NCI-H446 (cell line): ENCODE data around the gene CRP.
"Not testable (repeated sequence)": the region's sequence is repeated elsewhere in the genome, so short reads cannot be mapped to it uniquely, and the experiment has no call there.

Source experiments
- DNase-seq, 2 experiments: peaks; one replicate each; lab custom pipeline; 2025; lab: John Stamatoyannopoulos, UW

The CRP gene, protein sequence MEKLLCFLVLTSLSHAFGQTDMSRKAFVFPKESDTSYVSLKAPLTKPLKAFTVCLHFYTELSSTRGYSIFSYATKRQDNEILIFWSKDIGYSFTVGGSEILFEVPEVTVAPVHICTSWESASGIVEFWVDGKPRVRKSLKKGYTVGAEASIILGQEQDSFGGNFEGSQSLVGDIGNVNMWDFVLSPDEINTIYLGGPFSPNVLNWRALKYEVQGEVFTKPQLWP

GRCh38 chr1:159714529-159714928 lies at the start of gene CRP:
Gene CRP (minus strand): TSS chr1:159714589. CDS start chr1:159714485, 104 bp downstream.
- no peak for DNase-seq

DNA sequence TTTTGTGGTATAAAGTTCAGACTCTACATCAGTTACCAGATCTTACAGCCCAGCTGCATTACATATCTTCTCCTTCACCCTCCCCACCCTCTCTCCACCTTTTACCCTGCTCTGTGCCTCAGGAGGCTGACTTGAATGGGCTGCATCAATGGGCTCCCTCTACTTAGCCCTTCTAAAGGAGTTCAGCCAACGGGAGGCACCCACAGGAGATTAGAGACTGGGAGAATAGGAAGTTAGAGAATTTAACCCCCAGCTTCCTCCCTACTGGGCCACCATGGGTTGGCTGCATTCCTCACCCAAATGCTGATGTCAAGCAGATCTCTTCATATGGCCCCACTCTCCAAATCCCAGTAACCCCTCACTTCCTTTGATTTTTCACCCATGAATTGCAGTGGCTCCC lies 49.3 kb upstream of the CRP start:
- DNase-seq: no peak

DNA sequence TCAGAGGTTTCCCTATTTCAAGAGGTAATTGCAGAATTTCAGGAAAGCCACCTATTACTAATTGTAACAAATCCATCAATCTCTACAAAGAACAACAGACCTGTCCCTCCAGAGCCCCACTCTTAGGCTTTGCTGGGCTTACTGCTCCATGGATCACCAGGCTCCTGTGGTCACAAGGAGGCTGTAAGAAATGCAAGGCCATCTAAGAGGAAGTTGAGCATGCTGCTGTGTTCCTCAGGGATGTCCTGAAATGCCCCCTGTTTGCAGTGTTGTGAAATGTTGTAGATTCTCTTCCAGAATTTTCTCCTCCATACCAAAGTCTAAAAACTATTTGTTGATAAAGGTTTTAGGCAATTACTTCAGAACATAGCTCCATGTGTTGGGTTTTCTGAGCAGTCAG lies 42.0 kb upstream of the CRP start:
- no peak for DNase-seq

DNA sequence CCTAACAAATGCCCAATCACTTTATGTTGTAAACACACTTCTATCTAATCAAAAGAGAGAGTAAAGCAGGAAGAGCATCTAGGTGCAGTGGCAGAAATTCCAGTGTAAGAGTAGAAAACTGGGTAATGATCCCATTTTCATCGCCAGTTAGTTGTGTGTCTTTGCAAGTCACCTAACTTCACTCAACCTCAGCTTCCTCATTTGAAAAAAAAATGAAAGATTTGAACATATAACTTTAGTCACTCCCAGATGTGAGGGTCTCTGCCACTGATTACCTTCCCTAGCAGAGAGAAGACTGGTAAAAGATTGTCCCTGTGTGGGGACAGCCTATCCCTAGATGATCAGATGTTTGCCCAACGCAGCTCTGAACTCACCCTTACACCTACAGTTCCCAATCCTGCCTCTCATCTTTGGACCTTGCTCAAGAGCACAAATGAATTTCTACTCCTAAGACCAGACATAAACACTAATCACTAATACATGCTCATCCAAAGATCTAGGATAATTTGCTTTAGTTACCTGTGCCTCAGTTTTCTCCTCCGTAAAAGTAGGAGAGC lies 41.1 kb upstream of the CRP start:
- no peak for DNase-seq

- DNase-seq: no peak
These were observed 39.0 kb upstream of the CRP start for GRCh38 chr1:159753386-159753785.

GRCh38 chr1:159752135-159752580 lies 37.8 kb upstream of the CRP start:
- no peak for DNase-seq

GRCh38 chr1:159751031-159751430 lies 36.6 kb upstream of the CRP start:
- no peak for DNase-seq

DNA sequence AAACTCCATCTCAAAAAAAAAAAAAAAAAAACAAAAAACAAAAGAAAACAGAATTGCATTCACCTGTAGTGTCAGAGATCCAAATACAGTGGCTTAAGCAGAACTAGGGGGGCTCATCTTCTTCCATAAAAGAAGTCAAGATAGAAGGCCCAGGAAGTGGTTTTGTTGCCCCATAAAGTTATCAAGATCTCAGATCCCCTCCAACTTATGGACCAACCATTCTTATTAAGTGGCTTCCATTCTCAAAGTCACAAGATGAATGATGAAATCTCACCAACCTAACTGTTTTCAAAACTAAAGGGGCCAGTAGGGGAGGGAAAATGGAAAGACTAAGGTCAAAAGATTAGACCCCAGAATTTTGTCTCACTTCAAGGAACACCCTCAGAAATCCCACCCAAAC lies 36.2 kb upstream of the CRP start:
- no peak for DNase-seq

DNA sequence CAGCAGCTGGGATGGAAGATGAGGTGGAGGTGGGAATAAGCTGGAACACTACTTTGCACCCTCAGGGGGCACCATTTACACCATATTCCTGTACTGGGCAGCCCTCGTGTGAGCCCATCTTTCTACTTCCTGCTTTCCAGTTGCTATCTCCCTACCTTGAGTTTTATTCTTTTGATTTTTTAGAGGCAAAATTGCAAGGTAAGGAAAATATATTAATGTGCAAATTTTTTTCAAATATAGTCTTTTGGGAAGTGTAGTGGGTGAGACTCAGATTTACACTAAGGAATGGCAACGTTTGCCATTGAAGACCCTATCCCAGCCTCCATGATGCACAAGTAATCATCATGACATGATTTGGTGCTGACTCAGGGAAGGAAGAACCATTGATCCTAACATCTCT lies 35.2 kb upstream of the CRP start:
- DNase-seq: no peak

DNA sequence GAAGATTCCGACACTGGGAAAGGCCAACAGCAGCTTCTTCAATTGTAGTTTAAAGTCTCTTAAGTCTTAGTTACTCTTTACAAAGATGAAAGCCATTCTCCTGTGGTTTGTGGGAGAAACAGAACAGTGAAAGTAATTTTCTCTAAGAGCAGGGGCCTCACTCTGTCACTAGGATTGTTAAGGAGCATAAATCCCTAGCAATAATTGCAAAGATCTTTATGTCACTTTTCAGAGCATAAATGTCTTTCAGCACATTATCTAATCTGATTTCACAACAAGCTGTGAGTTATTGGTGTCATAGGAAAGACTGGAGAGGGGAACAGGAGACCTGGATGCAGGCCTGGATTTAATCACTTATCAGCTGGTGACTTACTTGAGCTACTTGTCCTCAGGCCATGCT lies 34.0 kb upstream of the CRP start:
- no peak for DNase-seq

GRCh38 chr1:159746666-159747065 lies 32.3 kb upstream of the CRP start:
- DNase-seq: no peak

DNA sequence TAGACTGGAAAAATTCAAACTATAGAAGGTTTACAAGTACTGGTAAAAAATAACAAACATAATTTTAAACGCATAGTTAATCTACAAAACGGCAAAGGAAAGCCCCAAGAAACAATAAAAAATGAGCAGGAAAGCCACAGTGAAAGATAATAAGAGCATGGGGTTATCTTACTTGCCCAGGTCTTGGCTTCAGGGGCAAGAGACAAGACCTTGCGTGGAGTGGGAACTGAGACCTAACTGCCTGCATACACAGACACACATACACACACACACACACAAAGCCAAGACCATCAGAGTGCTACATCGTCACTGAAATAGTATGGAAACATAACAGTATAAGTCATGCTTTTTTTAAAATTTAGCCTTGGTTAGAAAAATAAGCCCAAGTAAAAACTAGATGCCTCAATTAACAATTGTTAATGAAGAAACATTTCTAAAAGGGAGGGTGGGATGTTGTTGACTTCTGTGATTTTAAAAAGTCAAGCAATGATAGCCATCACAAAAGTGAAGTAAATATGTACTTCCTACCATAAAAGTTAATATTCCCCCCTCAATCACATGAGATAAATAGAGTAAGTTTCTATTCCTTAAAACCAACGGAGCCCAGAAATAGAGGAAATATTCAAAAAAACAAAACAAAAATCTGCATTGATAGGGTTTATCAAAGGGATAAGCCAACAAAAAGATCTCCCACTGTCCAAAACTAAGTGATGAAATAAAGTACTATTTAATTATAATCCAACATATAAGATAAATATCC lies 29.4 kb upstream of the CRP start:
- DNase-seq: no peak

DNA sequence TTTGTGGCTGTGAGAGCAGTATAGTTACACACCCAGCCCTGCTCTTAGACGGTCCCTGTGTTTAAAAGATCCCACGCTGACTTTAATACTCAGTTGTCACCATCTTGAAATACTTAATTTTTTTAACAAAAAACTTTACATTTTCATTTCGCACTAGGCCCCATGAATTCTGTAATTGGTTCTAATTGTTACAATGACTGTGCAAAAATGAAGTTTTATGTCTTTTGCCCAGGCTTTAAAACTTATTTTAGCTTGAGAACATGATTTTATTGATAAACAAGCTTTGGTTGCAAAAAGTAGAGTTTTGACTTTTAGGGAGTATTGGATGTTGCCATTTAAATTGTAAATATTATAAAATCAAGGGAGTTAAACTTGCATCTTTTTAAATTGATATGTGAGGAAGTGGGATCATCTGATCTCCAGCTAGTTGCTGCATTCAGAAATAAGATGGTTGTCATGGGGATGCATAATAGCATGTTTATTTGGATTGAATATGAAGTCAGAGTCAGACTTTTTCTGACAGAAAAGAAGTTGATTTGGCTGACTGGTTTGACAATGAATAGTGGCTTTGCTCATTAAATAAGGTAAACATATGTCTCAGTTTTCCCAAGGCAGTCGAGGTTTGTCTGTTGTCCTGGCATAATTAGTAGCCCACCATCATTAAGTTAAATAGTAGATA lies 23.0 kb upstream of the CRP start:
- no peak for DNase-seq

DNA sequence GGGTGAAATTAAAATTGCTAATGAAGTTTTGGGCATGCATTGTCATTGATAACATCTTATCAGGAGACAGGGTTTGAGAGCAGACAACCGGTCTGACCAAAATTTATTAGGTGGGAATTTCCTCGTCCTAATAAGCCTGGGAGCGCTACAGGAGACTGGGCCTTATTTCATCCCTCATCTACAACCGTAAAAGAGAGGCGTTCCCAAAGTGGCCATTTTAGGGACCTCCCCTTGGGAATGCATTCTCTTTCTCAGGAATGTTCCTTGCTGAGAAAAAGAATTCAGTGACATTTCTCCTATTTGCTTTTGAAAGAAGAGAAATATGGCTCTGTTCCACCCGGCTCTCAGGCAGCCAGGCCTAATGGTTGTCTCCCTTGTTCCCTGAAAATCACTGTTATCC lies 8.8 kb upstream of the CRP start:
- DNase-seq: not testable (repeated sequence)

- DNase-seq: no peak
These were observed 5.6 kb upstream of the CRP start for GRCh38 chr1:159719990-159720389.

DNA sequence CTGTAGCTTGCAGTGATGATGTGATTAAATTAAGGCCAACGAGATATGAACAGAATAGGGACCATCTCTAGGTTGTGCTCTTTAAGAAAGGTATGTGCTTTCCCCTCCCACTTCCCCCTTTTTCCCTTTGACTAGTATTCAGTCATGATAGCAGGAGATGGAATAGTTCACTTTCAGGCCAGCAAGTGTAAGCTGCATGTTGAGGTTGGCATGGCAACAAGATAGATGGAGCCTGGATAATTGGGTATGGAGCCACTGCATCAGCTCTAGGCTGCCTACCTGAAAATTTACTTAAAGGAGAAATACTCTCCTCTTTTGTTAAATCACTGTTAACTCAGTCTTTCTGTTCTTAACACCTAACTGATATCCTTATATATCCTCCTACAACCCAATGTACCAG lies 1.5 kb upstream of the CRP start:
- DNase-seq: no peak

- DNase-seq: no peak
These were observed 2.3 kb downstream of the CRP start for GRCh38 chr1:159712080-159712479.

- no peak for DNase-seq
These were observed 6.7 kb downstream of the CRP start for GRCh38 chr1:159707472-159708260.

DNA sequence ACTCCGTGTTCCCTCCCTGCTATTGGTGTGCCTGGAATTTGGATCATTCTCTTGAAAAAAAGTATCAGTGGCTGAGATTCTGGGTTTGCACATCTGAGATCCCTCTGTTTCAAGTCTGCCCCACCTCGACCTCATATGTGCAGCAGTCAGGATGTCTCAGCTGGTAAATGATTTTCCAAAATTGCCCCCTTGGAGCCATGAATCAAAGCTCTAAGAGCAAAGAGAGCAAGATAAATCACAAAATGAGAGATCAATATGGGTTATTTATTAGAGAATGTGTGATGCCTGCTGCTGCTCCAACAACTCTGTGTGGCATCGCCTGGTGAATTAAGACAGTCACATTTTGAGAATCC lies 8.5 kb downstream of the CRP start:
- DNase-seq: no peak

- DNase-seq: no peak
These were observed 9.0 kb downstream of the CRP start for GRCh38 chr1:159705251-159705903.

DNA sequence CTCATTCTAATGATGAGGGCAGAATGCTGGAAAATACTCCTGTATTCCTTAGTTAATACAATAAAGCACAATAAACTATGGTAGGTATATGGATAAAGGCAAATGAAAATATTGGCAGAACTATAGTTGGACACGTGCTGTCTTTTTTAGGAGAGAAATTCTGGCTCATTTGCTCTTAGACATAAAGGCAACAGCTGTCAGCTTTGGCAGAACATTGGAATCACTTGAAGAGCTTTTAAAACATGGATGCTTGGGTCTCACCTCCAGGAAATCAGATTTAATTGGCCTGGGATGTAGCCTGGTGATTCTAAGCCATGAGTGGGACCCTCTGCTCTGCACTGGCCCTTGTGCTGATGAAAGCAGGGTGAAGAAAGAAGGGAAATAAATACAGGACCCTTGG lies 9.9 kb downstream of the CRP start:
- peak in 1 of 2 experiments; percentile 48 for DNase-seq

- DNase-seq: no peak
These were observed 14.1 kb downstream of the CRP start for GRCh38 chr1:159700312-159700711.
